AG09309 (cell line): ENCODE data around the gene HYDIN.

ENCODE experiments used
- DNase-seq: peaks from one replicate; pipeline ENCODE4 v3.0.0-alpha.2; 2010; ENCODE audit warnings: low read depth
- H3K4me3 ChIP-seq: 2 replicates; pipeline ENCODE4 v1.5.1; 2011; ENCODE audit warnings: mild to moderate bottlenecking, low read depth, low read length, moderate library complexity; ENCODE audit not compliant: control insufficient read depth
- TF ChIP-seq, protein P1 (sequence below): IDR thresholded peaks from 2 replicates; pipeline ENCODE4 v1.5.1; 2011; ENCODE audit warnings: mild to moderate bottlenecking, low read depth, low read length, inconsistent platforms; ENCODE audit not compliant: insufficient read depth, control insufficient read depth; ENCODE audit errors: missing control alignments

The HYDIN gene

DNA sequence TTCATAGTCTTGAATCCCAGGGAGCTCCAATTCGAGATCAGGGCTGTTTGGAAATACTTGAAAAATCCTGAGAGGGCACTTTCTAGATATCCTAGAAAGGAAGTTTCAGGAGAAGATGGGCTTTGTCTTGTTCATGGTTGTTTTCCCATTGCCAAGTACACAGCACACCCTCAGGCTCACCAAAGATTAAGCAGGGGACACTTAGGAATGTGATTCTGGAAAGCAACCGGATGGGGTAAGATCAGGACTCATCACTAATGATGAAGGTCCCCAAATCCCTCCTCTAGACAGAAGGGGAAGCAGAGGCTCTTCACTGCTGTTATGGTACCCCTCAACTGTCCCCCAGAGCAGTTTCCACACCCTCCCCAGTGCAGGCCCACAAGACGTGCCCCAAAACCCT lies 470.3 kb downstream of the HYDIN start:
- H3K4me3 ChIP-seq, result no peak overlapping the region
- TF ChIP-seq, protein P1, sequence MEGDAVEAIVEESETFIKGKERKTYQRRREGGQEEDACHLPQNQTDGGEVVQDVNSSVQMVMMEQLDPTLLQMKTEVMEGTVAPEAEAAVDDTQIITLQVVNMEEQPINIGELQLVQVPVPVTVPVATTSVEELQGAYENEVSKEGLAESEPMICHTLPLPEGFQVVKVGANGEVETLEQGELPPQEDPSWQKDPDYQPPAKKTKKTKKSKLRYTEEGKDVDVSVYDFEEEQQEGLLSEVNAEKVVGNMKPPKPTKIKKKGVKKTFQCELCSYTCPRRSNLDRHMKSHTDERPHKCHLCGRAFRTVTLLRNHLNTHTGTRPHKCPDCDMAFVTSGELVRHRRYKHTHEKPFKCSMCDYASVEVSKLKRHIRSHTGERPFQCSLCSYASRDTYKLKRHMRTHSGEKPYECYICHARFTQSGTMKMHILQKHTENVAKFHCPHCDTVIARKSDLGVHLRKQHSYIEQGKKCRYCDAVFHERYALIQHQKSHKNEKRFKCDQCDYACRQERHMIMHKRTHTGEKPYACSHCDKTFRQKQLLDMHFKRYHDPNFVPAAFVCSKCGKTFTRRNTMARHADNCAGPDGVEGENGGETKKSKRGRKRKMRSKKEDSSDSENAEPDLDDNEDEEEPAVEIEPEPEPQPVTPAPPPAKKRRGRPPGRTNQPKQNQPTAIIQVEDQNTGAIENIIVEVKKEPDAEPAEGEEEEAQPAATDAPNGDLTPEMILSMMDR, result no peak
- no peak for DNase-seq

DNA sequence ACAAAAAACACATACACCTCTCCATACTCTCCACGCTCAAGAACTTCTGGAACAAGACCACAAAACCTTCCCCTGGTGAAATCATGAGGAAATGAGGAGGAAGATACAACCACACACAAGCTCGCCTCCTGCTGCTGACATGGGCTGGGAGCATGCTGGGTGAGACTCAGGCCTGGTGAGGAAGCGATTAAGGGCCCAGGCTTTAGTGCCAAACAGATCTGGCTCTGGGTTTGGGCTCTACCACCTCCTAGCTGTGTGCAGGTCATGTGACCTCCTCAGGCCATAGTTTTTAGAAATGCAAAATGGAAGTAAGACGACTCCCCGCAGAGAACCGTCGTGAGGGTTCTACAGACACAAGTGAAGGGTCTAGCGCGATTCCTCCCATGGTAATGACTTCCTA lies 470.9 kb downstream of the HYDIN start:
- TF ChIP-seq, protein P1, result peak; percentile 2
- no peak for DNase-seq
- no peak overlapping the region for H3K4me3 ChIP-seq

DNA sequence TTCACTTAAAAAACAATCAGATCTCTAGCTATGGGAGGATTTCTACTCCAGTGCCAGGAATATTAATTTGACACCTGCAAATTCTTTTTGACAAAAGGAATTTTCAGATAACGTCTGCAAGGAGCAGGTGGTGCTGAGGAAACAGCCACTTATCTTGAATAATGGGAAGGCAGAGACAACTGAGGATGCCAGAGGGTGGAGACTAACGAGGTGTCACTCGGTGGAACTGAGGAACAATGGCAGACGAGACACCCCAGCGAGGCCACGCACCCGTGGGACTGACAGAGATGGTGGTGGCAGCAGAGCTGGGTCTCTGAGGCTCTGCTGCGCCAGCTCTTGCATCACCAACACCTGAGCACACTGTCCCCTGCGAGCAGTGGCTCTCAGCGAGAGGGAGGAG lies 471.7 kb downstream of the HYDIN start:
- no peak overlapping the region for H3K4me3 ChIP-seq
- TF ChIP-seq, protein P1, result no peak
- no peak for DNase-seq
